H1 (cell line): ENCODE results near the gene WWC2. TPM values are rescaled to one million over a fixed set of nuclear protein-coding genes. Genes with fewer than 3 reads are reported as not detected.

Experiments used
- CTCF ChIA-PET: fragments of 300-600 bp; sonication (Branson Sonifier 250); formaldehyde crosslinking; loops from one replicate; lab custom pipeline; 2021; ENCODE audit not compliant: partially characterized antibody; lab: Charles Lee
- POLR2A ChIA-PET: fragments of 300-600 bp; sonication (Branson Sonifier 250); formaldehyde crosslinking; loops from one replicate; lab custom pipeline; 2021; ENCODE audit warnings: inconsistent platforms; ENCODE audit not compliant: partially characterized antibody; lab: Charles Lee
- DNase-seq, 2 experiments: peaks; one replicate each; pipeline versions ENCODE4 v3.0.0 to v3.0.0-alpha.2; 2010 to 2022; ENCODE audit warnings: low spot score in 2 of 2, low read depth in 1 of 2, mixed read lengths in 1 of 2
- FAIRE-seq: peaks from 2 replicates; lab custom pipeline; 2011; peaks lifted over from hg19 to GRCh38; lab: Jason Lieb, UNC
- H2AFZ ChIP-seq: 2 replicates; pipeline ENCODE4 v1.8.1; 2012; ENCODE audit warnings: low read length, inconsistent platforms
- H2AK5ac ChIP-seq: 2 replicates; pipeline ENCODE4 v1.6.1; 2013; ENCODE audit warnings: low read depth, low read length
- H2BK120ac ChIP-seq: replicated peaks from 2 replicates; pipeline ENCODE3; 2013; ENCODE audit warnings: low read depth, low read length, inconsistent platforms
- H2BK12ac ChIP-seq: 2 replicates; pipeline ENCODE4 v1.6.1; 2013; ENCODE audit warnings: low read depth, low read length
- H2BK15ac ChIP-seq: 2 replicates; pipeline ENCODE4 v1.6.1; 2013; ENCODE audit warnings: low read length
- H2BK20ac ChIP-seq: 2 replicates; pipeline ENCODE4 v1.6.1; 2013; ENCODE audit warnings: low read length
- H2BK5ac ChIP-seq: 2 replicates; pipeline ENCODE4 v1.6.1; 2013; ENCODE audit warnings: low read depth, low read length
- H3K14ac ChIP-seq: 2 replicates; pipeline ENCODE4 v1.6.1; 2013; ENCODE audit warnings: inconsistent platforms; ENCODE audit not compliant: insufficient read length
- H3K18ac ChIP-seq: 2 replicates; pipeline ENCODE4 v1.6.1; 2013; ENCODE audit warnings: low read length; ENCODE audit errors: extremely low read depth
- H3K23ac ChIP-seq: 2 replicates; pipeline ENCODE4 v1.6.1; 2013; ENCODE audit warnings: inconsistent platforms; ENCODE audit not compliant: insufficient read length
- H3K23me2 ChIP-seq: 2 replicates; pipeline ENCODE4 v1.6.1; 2013; ENCODE audit warnings: low read depth, low read length
- H3K27ac ChIP-seq: 2 replicates; pipeline ENCODE4 v1.6.1; 2011; ENCODE audit warnings: low read depth, low read length, inconsistent platforms
- H3K27me3 ChIP-seq, 4 experiments: replicated peaks in 1 of 4; 1 replicate in 1 of 4; 2 replicates in 3 of 4; pipeline versions ENCODE4 v1.6.1 to v1.8.1; 2011 to 2013; ENCODE audit warnings: low read length in 3 of 4, mild to moderate bottlenecking in 3 of 4, inconsistent platforms in 2 of 4, mixed read lengths in 2 of 4, moderate library complexity in 1 of 4; ENCODE audit not compliant: control insufficient read depth in 3 of 4, insufficient read depth in 3 of 4; ENCODE audit errors: extremely low read depth in 1 of 4
- H3K36me3 ChIP-seq, 4 experiments: 2 replicates each; pipeline versions ENCODE4 v1.6.1 to v1.8.1; 2011 to 2013; ENCODE audit warnings: mild to moderate bottlenecking in 4 of 4, low read length in 3 of 4, moderate library complexity in 2 of 4, control low read depth in 1 of 4, inconsistent platforms in 1 of 4; ENCODE audit not compliant: insufficient read depth in 4 of 4, control insufficient read depth in 2 of 4
- H3K4ac ChIP-seq: replicated peaks from 2 replicates; pipeline ENCODE3; 2013; ENCODE audit warnings: low read length, low read depth, mixed read lengths, inconsistent platforms; ENCODE audit not compliant: insufficient read length
- H3K4me1 ChIP-seq, 4 experiments: replicated peaks in 1 of 4; 1 replicate in 1 of 4; 2 replicates in 3 of 4; pipeline versions ENCODE4 v1.6.1 to v1.8.1; 2011 to 2013; ENCODE audit warnings: low read length in 3 of 4, inconsistent platforms in 2 of 4, mixed read lengths in 1 of 4; ENCODE audit not compliant: insufficient read depth in 4 of 4, control insufficient read depth in 3 of 4
- H3K4me2 ChIP-seq, 2 experiments: 2 replicates each; pipeline versions ENCODE4 v1.6.1 to v1.8.1; 2011 to 2013; ENCODE audit warnings: low read depth in 2 of 2, low read length in 2 of 2, control low read depth in 1 of 2, inconsistent platforms in 1 of 2, mild to moderate bottlenecking in 1 of 2; ENCODE audit not compliant: insufficient read depth in 1 of 2
- H3K4me3 ChIP-seq, 4 experiments: fragments of 200-600, 300-600 bp in 1 of 4; sonication (generic), shearing (Covaris generic), sonication (Bioruptor Twin) in 1 of 4; 2 replicates each; pipeline versions ENCODE4 v1.5.1 to v1.8.1; 2011 to 2016; ENCODE audit warnings: low read length in 4 of 4, low read depth in 3 of 4, control low read depth in 2 of 4, inconsistent platforms in 2 of 4, mild to moderate bottlenecking in 2 of 4, mixed read lengths in 1 of 4, moderate library complexity in 1 of 4; ENCODE audit not compliant: insufficient read depth in 2 of 4; ENCODE audit errors: extremely low read depth in 1 of 4
- H3K56ac ChIP-seq: replicated peaks from 2 replicates; pipeline ENCODE3; 2013; ENCODE audit warnings: low read depth, mild to moderate bottlenecking, mixed read lengths, low read length, inconsistent platforms; ENCODE audit not compliant: insufficient read length
- H3K79me1 ChIP-seq: 2 replicates; pipeline ENCODE4 v1.6.1; 2013; ENCODE audit warnings: low read depth, low read length, control low read depth
- H3K79me2 ChIP-seq, 2 experiments: 2 replicates each; pipeline versions ENCODE4 v1.6.1 to v1.8.1; 2012 to 2013; ENCODE audit warnings: low read length in 2 of 2, mild to moderate bottlenecking in 2 of 2, inconsistent platforms in 1 of 2; ENCODE audit not compliant: insufficient read depth in 2 of 2, control insufficient read depth in 1 of 2
- H3K9ac ChIP-seq, 4 experiments: replicated peaks in 1 of 4; 1 replicate in 1 of 4; 2 replicates in 3 of 4; pipeline versions ENCODE4 v1.6.1 to v1.8.1; 2011 to 2013; ENCODE audit warnings: low read depth in 3 of 4, low read length in 3 of 4, control low read depth in 2 of 4, mild to moderate bottlenecking in 2 of 4, moderate library complexity in 2 of 4, inconsistent platforms in 1 of 4; ENCODE audit errors: extremely low read depth in 1 of 4
- H3K9me3 ChIP-seq, 2 experiments: 2 replicates each; pipeline versions ENCODE4 v1.6.1 to v1.8.1; 2012 to 2013; ENCODE audit warnings: mild to moderate bottlenecking in 2 of 2, moderate library complexity in 2 of 2, control low read depth in 1 of 2, inconsistent platforms in 1 of 2, low read depth in 1 of 2, low read length in 1 of 2, mixed read lengths in 1 of 2; ENCODE audit not compliant: insufficient read depth in 2 of 2
- H4K20me1 ChIP-seq, 2 experiments: replicated peaks in 1 of 2; 2 replicates each; pipeline versions ENCODE3 to v1.8.1; 2011 to 2013; ENCODE audit warnings: inconsistent platforms in 2 of 2, low read length in 2 of 2, mild to moderate bottlenecking in 1 of 2; ENCODE audit not compliant: insufficient read depth in 2 of 2, control insufficient read depth in 1 of 2
- H4K5ac ChIP-seq: 2 replicates; pipeline ENCODE4 v1.6.1; 2013; ENCODE audit warnings: low read length, low read depth, mixed read lengths, inconsistent platforms; ENCODE audit not compliant: insufficient read length
- H4K8ac ChIP-seq: 2 replicates; pipeline ENCODE4 v1.8.0; 2013; ENCODE audit warnings: mild to moderate bottlenecking, moderate library complexity, low read length, inconsistent platforms; ENCODE audit not compliant: insufficient read depth; ENCODE audit errors: extremely low read depth
- H4K91ac ChIP-seq: replicated peaks from 2 replicates; pipeline ENCODE3; 2013; ENCODE audit warnings: low read length, mixed read lengths, inconsistent platforms; ENCODE audit not compliant: insufficient read length
- CBX5 ChIP-seq: fragments of 300-800, 300-1000 bp; sonication (generic); IDR thresholded peaks from 2 replicates; pipeline ENCODE4 v1.7.1; 2016; ENCODE audit warnings: antibody characterized with exemption, low read length, low read depth
- CBX8 ChIP-seq: fragments of 300-800, 300-1000 bp; sonication (generic); IDR thresholded peaks from 2 replicates; pipeline ENCODE4 v1.7.1; 2016; ENCODE audit warnings: low read depth, low read length, borderline replicate concordance
- GABPA ChIP-seq: IDR thresholded peaks from 2 replicates; pipeline ENCODE4 v1.6.1; 2011; ENCODE audit warnings: mild to moderate bottlenecking, low read length, moderate library complexity, borderline replicate concordance; ENCODE audit not compliant: insufficient read depth
- GTF2F1 ChIP-seq: IDR thresholded peaks from 2 replicates; pipeline ENCODE4 v1.6.1; 2012; ENCODE audit warnings: low read depth, low read length, improper control_type of control experiment, borderline replicate concordance
- RNF2 ChIP-seq: fragments of 200-900, 300-1000 bp; sonication (generic); IDR thresholded peaks from 2 replicates; pipeline ENCODE4 v1.7.1; 2016; ENCODE audit warnings: borderline replicate concordance, low read depth, mild to moderate bottlenecking, antibody characterized with exemption, low read length; ENCODE audit not compliant: poor library complexity, severe bottlenecking; ENCODE audit errors: missing control alignments
- TCF12 ChIP-seq: IDR thresholded peaks from 2 replicates; pipeline ENCODE4 v1.6.1; 2011; ENCODE audit warnings: low read depth, mild to moderate bottlenecking, low read length
- WGBS, 2 experiments: shearing (Covaris generic) in 1 of 2; methylation state at CpG; one replicate each; pipeline versions ENCODE4 v1.1.6 to v1.1.7; 2013 to 2015; ENCODE audit warnings: low lambda C conversion rate in 2 of 2, mixed read lengths in 2 of 2, inconsistent platforms in 1 of 2, low coverage in 1 of 2, missing lambda C conversion rate in 1 of 2; ENCODE audit not compliant: insufficient replicate concordance in 2 of 2, insufficient coverage in 1 of 2, insufficient read length in 1 of 2; ENCODE audit errors: extremely low coverage in 1 of 2, missing lambda C conversion rate in 1 of 2; 5-methylcytosine and 5-hydroxymethylcytosine counted together
- polyA plus RNA-seq, 7 experiments: library from polyadenylated mRNA; depleted of rRNA in 3 of 7; stranded (reverse) in 5 of 7; unstranded in 2 of 7; fragments of >200 nt in 5 of 7; fragments of 200-250 nt in 2 of 7; gene quantifications; 1 replicate in 5 of 7; 2 replicates in 1 of 7; 4 replicates in 1 of 7; pipeline versions ENCODE4 v1.2.1 to v1.2.3, GENCODE V29; 2011 to 2013; ENCODE audit warnings: missing spikeins in 2 of 7, mixed read lengths in 2 of 7
- total RNA-seq: library from RNA; stranded (reverse); fragmentation: NEBNext Ultra II Directional; extraction: Animal tissue kit (Norgen Biotek cat#: 25700); gene quantifications from 2 replicates; pipeline ENCODE4 v1.2.1, GENCODE V29; 2021
- TF ChIP-seq, protein P1 (sequence below): IDR thresholded peaks from 2 replicates; pipeline ENCODE4 v1.6.1; 2012; ENCODE audit warnings: low read length, inconsistent platforms

The WWC2 gene
- total and polyA plus RNA-seq, 2 of the 8 experiments (the other 6 are each of a cell fraction or from before 2014, with no cell fraction given) = 17.6 to 135 TPM

DNA sequence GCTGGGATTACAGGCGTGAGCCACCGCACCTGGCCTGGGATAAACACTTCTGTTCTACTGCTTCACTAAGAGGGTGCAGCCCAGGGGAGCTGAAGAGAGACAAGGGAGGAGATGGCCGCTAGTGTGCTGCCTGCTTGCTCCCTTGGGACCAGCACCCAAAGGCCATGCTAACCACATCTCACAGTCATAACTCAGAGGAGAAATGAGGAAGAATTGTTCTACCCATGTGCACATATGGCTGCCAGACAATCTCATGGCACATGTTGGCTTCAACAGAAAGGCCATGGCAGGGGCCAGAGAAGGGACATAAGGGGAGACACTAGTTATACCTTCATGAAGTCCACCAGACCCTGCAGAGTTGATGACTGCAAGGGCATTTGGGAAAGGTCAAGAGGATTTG lies 198.6 kb downstream of the WWC2 start:
- FAIRE-seq = no peak
- H3K4me2 ChIP-seq = no peak overlapping the region
- H2BK20ac ChIP-seq = no peak overlapping the region
- no peaks in the 10 kb centered on the region for H3K23me2 ChIP-seq
- H3K4me1 ChIP-seq = no peaks in the 10 kb centered on the region
- no peak for DNase-seq
- H2AK5ac ChIP-seq = no peak overlapping the region
- H3K23ac ChIP-seq = no peak overlapping the region
- H4K5ac ChIP-seq = no peak overlapping the region
- H2AFZ ChIP-seq = no peak overlapping the region
- TF ChIP-seq CBX5 (no peak), GABPA (no peak), GTF2F1 (no peak), TCF12 (no peak), RNF2 (no peak), CBX8 (no peak)
- TF ChIP-seq, protein P1, sequence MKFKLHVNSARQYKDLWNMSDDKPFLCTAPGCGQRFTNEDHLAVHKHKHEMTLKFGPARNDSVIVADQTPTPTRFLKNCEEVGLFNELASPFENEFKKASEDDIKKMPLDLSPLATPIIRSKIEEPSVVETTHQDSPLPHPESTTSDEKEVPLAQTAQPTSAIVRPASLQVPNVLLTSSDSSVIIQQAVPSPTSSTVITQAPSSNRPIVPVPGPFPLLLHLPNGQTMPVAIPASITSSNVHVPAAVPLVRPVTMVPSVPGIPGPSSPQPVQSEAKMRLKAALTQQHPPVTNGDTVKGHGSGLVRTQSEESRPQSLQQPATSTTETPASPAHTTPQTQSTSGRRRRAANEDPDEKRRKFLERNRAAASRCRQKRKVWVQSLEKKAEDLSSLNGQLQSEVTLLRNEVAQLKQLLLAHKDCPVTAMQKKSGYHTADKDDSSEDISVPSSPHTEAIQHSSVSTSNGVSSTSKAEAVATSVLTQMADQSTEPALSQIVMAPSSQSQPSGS = no peak
- H3K14ac ChIP-seq = no peak overlapping the region
- H3K27me3 ChIP-seq = no peaks in the 10 kb centered on the region
- ChIA-PET POLR2A (interaction anchor here (0.6 kb wide), 1 partner anchor 8 kb away, joined by 3 read pairs; no protein-coding TSS in a partner anchor), CTCF (interaction anchor here (0.6 to 1.6 kb wide), 4 partner anchors 35 to 110 kb away, joined by 3 to 7 read pairs (median 4); no protein-coding TSS in a partner anchor)
- no peak overlapping the region for H2BK15ac ChIP-seq
- no peaks in the 10 kb centered on the region for H4K20me1 ChIP-seq
- no peaks in the 10 kb centered on the region for H3K79me1 ChIP-seq
- H2BK5ac ChIP-seq = no peak overlapping the region
- H2BK120ac ChIP-seq = no peak overlapping the region
- H3K4ac ChIP-seq = no peak overlapping the region
- no peak overlapping the region for H3K9ac ChIP-seq
- H3K56ac ChIP-seq = no peak overlapping the region
- no peak overlapping the region for H2BK12ac ChIP-seq
- H3K79me2 ChIP-seq = no peaks in the 10 kb centered on the region
- H3K27ac ChIP-seq = no peak overlapping the region
- H4K91ac ChIP-seq = no peak overlapping the region
- 89% methylated on average over 3 of the region's 3 CpGs; no CpG with 5 or more reads in 1 of the 2 experiments for WGBS, 2 experiments
- H3K4me3 ChIP-seq = no peak overlapping the region
- H4K8ac ChIP-seq = no peak overlapping the region
- no peaks in the 10 kb centered on the region for H3K9me3 ChIP-seq
- H3K36me3 ChIP-seq = peaks cover 3 to 32% (median 21%) of the 10 kb centered on the region in 4 experiments; a peak in 7 of 8 replicates
- no peak overlapping the region for H3K18ac ChIP-seq
